Parathyroid adenoma (tissue), 2 donors: ENCODE measurements around the gene DCAF5.

Source experiments
- H2AFZ ChIP-seq: fragments of 300-600 bp; sonication (generic); one replicate; pipeline ENCODE4 v1.7.0; 2017; ENCODE audit warnings: antibody characterized with exemption, mild to moderate bottlenecking
- H3K27ac ChIP-seq: fragments of 300-600 bp; sonication (generic); one replicate; pipeline ENCODE4 v1.7.0; 2017
- H3K27me3 ChIP-seq: fragments of 300-600 bp; sonication (generic); one replicate; pipeline ENCODE4 v1.7.0; 2017; ENCODE audit warnings: low read length; ENCODE audit not compliant: control insufficient read depth, insufficient read depth
- H3K36me3 ChIP-seq: fragments of 300-600 bp; sonication (generic); one replicate; pipeline ENCODE4 v1.7.0; 2017; ENCODE audit warnings: low read length; ENCODE audit not compliant: control insufficient read depth, insufficient read depth
- H3K4me1 ChIP-seq: fragments of 300-600 bp; sonication (generic); one replicate; pipeline ENCODE4 v1.7.0; 2017; ENCODE audit warnings: control low read depth
- H3K4me2 ChIP-seq: fragments of 300-600 bp; sonication (generic); one replicate; pipeline ENCODE4 v1.7.0; 2017; ENCODE audit warnings: low read length
- H3K4me3 ChIP-seq: fragments of 300-600 bp; sonication (generic); one replicate; pipeline ENCODE4 v1.7.0; 2017; ENCODE audit warnings: low read depth, low read length
- H3K79me2 ChIP-seq: fragments of 300-600 bp; sonication (generic); one replicate; pipeline ENCODE4 v1.7.0; 2017; ENCODE audit warnings: control low read depth
- H3K9ac ChIP-seq: fragments of 300-600 bp; sonication (generic); one replicate; pipeline ENCODE4 v1.7.0; 2017; ENCODE audit warnings: mild to moderate bottlenecking
- H3K9me3 ChIP-seq: fragments of 300-600 bp; sonication (generic); one replicate; pipeline ENCODE4 v1.7.0; 2017; ENCODE audit warnings: low read length; ENCODE audit not compliant: control insufficient read depth
- TF ChIP-seq, protein P1 (sequence below): fragments of 300-600 bp; sonication (generic); IDR thresholded peaks from one replicate; pipeline ENCODE4 v1.7.0; 2017; ENCODE audit warnings: antibody characterized with exemption, mild to moderate bottlenecking
- donor health status: primary hyperparathyroidism.

Gene DCAF5

DNA sequence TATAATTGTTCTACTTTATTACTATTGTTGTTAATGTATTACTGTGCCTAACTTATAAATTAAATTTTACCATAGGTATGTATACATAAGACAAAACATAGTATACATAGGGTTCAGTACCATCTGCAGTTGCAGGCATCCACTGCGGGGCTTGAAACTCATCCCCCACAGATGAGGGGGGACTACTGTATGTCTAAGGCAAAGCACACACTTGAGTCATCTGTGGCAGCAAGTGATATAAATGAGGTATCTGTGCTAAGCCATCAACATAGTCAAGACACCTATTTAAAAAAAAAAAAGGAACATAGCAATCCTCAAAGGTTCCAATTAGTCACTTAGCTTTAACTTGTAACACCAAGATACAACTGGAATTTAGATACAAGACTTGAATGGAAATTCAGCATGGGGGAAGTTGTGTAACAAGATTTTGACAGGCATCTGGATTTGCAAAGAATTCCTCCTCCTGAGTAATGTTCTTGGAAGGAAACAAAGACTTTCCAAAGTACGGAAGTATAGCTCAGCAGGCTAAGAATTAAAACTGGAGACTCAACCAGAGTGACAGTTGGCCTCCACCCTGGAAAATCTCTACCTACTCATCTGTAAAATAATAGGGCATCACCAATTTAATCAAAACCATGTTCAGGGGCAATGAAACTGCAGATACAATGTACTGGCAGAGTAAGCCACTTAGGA, 14.9 kb downstream of the DCAF5 start:
- Histone ChIP-seq H3K27ac (no peak overlapping the region), H3K79me2 (peaks cover 38% of the 10 kb centered on the region), H3K4me2 (peak overlapping the region; percentile 26), H3K4me1 (peaks cover 28% of the 10 kb centered on the region), H3K4me3 (no peak overlapping the region), H3K9ac (no peak overlapping the region), H3K27me3 (no peaks in the 10 kb centered on the region), H2AFZ (no peak overlapping the region), H3K9me3 (no peaks in the 10 kb centered on the region), H3K36me3 (no peaks in the 10 kb centered on the region)
- TF ChIP-seq, protein P1, sequence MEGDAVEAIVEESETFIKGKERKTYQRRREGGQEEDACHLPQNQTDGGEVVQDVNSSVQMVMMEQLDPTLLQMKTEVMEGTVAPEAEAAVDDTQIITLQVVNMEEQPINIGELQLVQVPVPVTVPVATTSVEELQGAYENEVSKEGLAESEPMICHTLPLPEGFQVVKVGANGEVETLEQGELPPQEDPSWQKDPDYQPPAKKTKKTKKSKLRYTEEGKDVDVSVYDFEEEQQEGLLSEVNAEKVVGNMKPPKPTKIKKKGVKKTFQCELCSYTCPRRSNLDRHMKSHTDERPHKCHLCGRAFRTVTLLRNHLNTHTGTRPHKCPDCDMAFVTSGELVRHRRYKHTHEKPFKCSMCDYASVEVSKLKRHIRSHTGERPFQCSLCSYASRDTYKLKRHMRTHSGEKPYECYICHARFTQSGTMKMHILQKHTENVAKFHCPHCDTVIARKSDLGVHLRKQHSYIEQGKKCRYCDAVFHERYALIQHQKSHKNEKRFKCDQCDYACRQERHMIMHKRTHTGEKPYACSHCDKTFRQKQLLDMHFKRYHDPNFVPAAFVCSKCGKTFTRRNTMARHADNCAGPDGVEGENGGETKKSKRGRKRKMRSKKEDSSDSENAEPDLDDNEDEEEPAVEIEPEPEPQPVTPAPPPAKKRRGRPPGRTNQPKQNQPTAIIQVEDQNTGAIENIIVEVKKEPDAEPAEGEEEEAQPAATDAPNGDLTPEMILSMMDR, result no peak

DNA sequence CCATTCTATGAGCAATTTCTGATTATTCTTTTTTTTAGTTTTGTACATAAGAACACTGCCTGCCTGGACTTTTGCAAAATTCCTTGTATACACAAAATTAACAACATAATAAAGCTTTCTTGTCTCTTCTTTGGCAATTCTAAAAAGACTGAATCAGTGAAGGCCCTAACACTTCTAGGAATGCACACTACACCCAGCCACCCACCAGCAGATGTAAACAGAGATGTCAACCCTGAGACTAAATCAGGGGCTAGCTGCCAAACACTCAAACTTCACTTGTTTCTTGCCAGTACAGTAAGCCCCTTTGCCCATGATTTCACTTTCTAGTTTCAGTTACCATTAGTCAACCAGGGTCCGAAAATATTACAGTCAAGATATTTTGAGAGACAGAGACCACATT, 15.5 kb downstream of the DCAF5 start:
- no peak overlapping the region for H2AFZ ChIP-seq
- H3K27me3 ChIP-seq, result no peaks in the 10 kb centered on the region
- TF ChIP-seq, protein P1, result no peak
- no peak overlapping the region for H3K27ac ChIP-seq
- peaks cover 38% of the 10 kb centered on the region for H3K79me2 ChIP-seq
- H3K4me3 ChIP-seq, result no peak overlapping the region
- H3K36me3 ChIP-seq, result no peaks in the 10 kb centered on the region
- no peaks in the 10 kb centered on the region for H3K9me3 ChIP-seq
- H3K4me2 ChIP-seq, result no peak overlapping the region
- no peak overlapping the region for H3K9ac ChIP-seq
- H3K4me1 ChIP-seq, result peaks cover 28% of the 10 kb centered on the region

DNA sequence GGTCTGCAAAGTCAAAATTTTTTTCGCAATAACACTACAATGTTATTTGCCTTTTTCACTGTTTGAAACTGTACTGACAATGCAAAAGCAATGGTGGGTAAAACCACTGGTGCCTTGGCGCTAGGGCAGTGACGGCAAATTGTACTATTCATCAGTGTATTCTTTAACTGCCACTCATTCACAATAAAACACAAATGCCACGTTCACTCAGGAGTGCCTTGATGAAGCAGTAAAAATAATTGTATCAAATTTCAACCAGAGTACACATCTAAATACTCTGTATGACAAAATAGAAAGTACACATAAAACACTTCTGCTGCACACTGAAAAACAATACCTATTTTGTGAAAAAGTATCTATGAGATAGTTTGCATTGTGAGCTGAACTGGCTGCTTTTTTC, 17.8 kb downstream of the DCAF5 start:
- Histone ChIP-seq H2AFZ (no peak overlapping the region), H3K79me2 (peaks cover 35% of the 10 kb centered on the region), H3K4me3 (peak overlapping the region; percentile 3), H3K27me3 (no peaks in the 10 kb centered on the region), H3K9ac (no peak overlapping the region), H3K4me2 (no peak overlapping the region), H3K36me3 (no peaks in the 10 kb centered on the region), H3K4me1 (peaks cover 28% of the 10 kb centered on the region), H3K9me3 (no peaks in the 10 kb centered on the region), H3K27ac (no peak overlapping the region)
- TF ChIP-seq, protein P1, result no peak

DNA sequence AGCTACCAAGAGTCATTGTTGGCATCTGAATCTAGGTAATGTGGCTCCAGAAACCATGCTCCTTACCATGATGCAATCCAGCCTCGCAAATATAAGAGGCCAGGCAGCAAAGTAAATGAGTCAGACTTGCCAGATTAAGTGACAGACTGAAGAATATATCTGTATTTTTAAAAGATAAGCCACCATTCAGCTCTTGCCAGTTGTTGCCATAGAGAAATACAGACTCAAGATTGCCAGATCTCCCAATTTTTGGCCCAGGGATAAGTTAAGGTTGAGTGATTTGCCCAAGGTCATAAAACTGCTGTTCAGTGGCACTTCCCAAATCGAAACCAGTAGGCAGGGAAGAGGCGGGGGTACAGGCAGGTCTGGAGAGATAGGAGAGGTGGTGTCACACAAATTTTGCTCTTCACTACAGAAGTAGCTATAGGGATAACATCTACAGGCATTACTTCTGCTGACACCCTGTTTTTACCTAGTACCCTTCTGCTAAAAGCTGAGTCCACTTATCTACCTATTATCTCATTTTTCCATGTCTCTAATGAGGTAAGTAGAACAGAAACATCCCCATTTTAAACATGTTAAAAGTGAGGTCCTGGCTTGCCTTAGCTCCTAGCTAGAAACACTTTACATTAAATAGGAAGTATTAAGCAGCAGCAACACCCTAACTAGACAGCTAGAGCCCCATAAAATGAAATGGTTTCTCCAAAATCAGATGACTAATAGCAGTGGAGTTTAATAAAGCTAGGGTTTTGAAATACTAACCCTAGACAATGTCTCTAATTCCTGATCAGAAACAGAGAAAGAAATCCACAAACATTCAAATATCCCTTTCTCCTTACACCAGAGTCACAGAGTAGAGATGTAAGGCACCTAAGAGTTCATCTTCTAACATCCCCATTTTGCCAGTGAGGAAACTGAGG, 19.5 kb downstream of the DCAF5 start:
- Histone ChIP-seq H3K9ac (no peak overlapping the region), H3K9me3 (no peaks in the 10 kb centered on the region), H3K36me3 (no peaks in the 10 kb centered on the region), H3K4me1 (peaks cover 33% of the 10 kb centered on the region), H3K4me3 (no peak overlapping the region), H3K27me3 (no peaks in the 10 kb centered on the region), H3K79me2 (peaks cover 43% of the 10 kb centered on the region), H3K27ac (peak overlapping the region; percentile 27), H3K4me2 (peak overlapping the region; percentile 32), H2AFZ (no peak overlapping the region)
- TF ChIP-seq, protein P1, result no peak
